WTC11 (cell line): ENCODE results near the gene VMAC. TPM values are rescaled to one million over a fixed set of nuclear protein-coding genes. Genes with fewer than 3 reads are reported as not detected.

ENCODE experiments used
- ATAC-seq: fragments of 200-7000 bp; cut with Tn5 transposase; 2 replicates; pipeline ENCODE4 v1.10.0; 2021; ENCODE audit warnings: mild to moderate bottlenecking, moderate library complexity
- CTCF ChIA-PET: fragments of 300-600 bp; sonication (Branson Sonifier 250); formaldehyde crosslinking; loops from one replicate; lab custom pipeline; 2021; ENCODE audit warnings: antibody characterized with exemption; lab: Charles Lee
- POLR2A ChIA-PET: fragments of 350-600 bp; sonication (Branson Sonifier 250); formaldehyde crosslinking; loops from one replicate; lab custom pipeline; 2021; ENCODE audit warnings: antibody characterized with exemption; lab: Charles Lee
- DNase-seq: peaks from one replicate; pipeline ENCODE4 v3.0.0; 2021; ENCODE audit warnings: low spot score
- H3K27ac Mint-ChIP-seq: 2 replicates; pipeline ENCODE4 v1.8.0; 2021; ENCODE audit warnings: mixed read lengths
- H3K27me3 Mint-ChIP-seq: 2 replicates; pipeline ENCODE4 v1.8.0; 2021; ENCODE audit warnings: low read depth, mild to moderate bottlenecking, moderate library complexity, mixed read lengths
- H3K36me3 Mint-ChIP-seq: 2 replicates; pipeline ENCODE4 v1.8.0; 2021; ENCODE audit warnings: mixed read lengths
- H3K4me1 Mint-ChIP-seq: 2 replicates; pipeline ENCODE4 v1.8.0; 2022; ENCODE audit warnings: mixed read lengths
- H3K4me3 Mint-ChIP-seq: 2 replicates; pipeline ENCODE4 v1.8.0; 2021; ENCODE audit warnings: mild to moderate bottlenecking, moderate library complexity, mixed read lengths
- H3K9me3 Mint-ChIP-seq: 2 replicates; pipeline ENCODE4 v1.8.0; 2021; ENCODE audit warnings: mixed read lengths
- ATF1 ChIP-seq: sonication (generic); formaldehyde crosslinking; IDR thresholded peaks from 2 replicates; pipeline ENCODE4 v1.8.1; 2023; ENCODE audit warnings: mild to moderate bottlenecking, moderate library complexity, missing genetic modification reagents
- CBFB ChIP-seq: sonication (generic); formaldehyde crosslinking; IDR thresholded peaks from 2 replicates; pipeline ENCODE4 v1.8.1; 2022; ENCODE audit warnings: mild to moderate bottlenecking, low read depth, missing genetic modification reagents
- EMX1 ChIP-seq: fragments of 250-450 bp; sonication (Bioruptor Pico); IDR thresholded peaks from 2 replicates; pipeline ENCODE4 v1.8.0; 2021; ENCODE audit warnings: mild to moderate bottlenecking
- FOXP1 ChIP-seq: sonication (generic); formaldehyde crosslinking; IDR thresholded peaks from 2 replicates; pipeline ENCODE4 v1.8.0; 2022; ENCODE audit warnings: missing genetic modification reagents, mild to moderate bottlenecking, moderate library complexity, borderline replicate concordance
- HMGA2 ChIP-seq: fragments of 250-450 bp; sonication (Bioruptor Pico); IDR thresholded peaks from 2 replicates; pipeline ENCODE4 v1.4.0; 2021; ENCODE audit warnings: mild to moderate bottlenecking, moderate library complexity
- JAZF1 ChIP-seq: fragments of 250-450 bp; sonication (Bioruptor Pico); IDR thresholded peaks from 2 replicates; pipeline ENCODE4 v1.9.0; 2021; ENCODE audit warnings: moderate library complexity, mild to moderate bottlenecking, inconsistent platforms
- KAT7 ChIP-seq: sonication (generic); formaldehyde crosslinking; IDR thresholded peaks from 2 replicates; pipeline ENCODE4 v1.8.1; 2023; ENCODE audit warnings: missing genetic modification reagents, mild to moderate bottlenecking, borderline replicate concordance
- NFE2L1 ChIP-seq: sonication (generic); formaldehyde crosslinking; IDR thresholded peaks from 2 replicates; pipeline ENCODE4 v1.8.1; 2023; ENCODE audit warnings: missing genetic modification reagents
- NR1H2 ChIP-seq: sonication (generic); formaldehyde crosslinking; IDR thresholded peaks from 2 replicates; pipeline ENCODE4 v1.9.0; 2021; ENCODE audit warnings: mild to moderate bottlenecking, moderate library complexity, missing genetic modification reagents
- OVOL2 ChIP-seq: fragments of 250-450 bp; sonication (Bioruptor Pico); IDR thresholded peaks from 2 replicates; pipeline ENCODE4 v1.9.0; 2021; ENCODE audit warnings: mild to moderate bottlenecking, borderline replicate concordance
- RELA ChIP-seq: sonication (generic); formaldehyde crosslinking; IDR thresholded peaks from 2 replicates; pipeline ENCODE4 v1.8.1; 2022; ENCODE audit warnings: missing genetic modification reagents, mild to moderate bottlenecking, borderline replicate concordance
- RORB ChIP-seq: fragments of 250-450 bp; sonication (Bioruptor Pico); IDR thresholded peaks from 2 replicates; pipeline ENCODE4 v1.9.0; 2021; ENCODE audit warnings: mild to moderate bottlenecking
- SP1 ChIP-seq: sonication (generic); formaldehyde crosslinking; conservative IDR thresholded peaks from 2 replicates; pipeline ENCODE4 v1.8.1; 2022; ENCODE audit warnings: missing genetic modification reagents
- TEAD1 ChIP-seq: sonication (generic); formaldehyde crosslinking; IDR thresholded peaks from 2 replicates; pipeline ENCODE4 v1.8.0; 2022; ENCODE audit warnings: mild to moderate bottlenecking, missing genetic modification reagents
- ZNF232 ChIP-seq: sonication (generic); formaldehyde crosslinking; IDR thresholded peaks from 2 replicates; pipeline ENCODE4 v1.8.0; 2022; ENCODE audit warnings: mild to moderate bottlenecking, missing genetic modification reagents
- ZNF396 ChIP-seq: fragments of 250-450 bp; sonication (Bioruptor Pico); IDR thresholded peaks from 2 replicates; pipeline ENCODE4 v1.8.0; 2021; ENCODE audit warnings: mild to moderate bottlenecking, moderate library complexity, borderline replicate concordance
- ZNF416 ChIP-seq: fragments of 250-450 bp; sonication (Bioruptor Pico); IDR thresholded peaks from 2 replicates; pipeline ENCODE4 v1.9.0; 2021; ENCODE audit warnings: mild to moderate bottlenecking, inconsistent platforms
- ZNF423 ChIP-seq: fragments of 250-450 bp; sonication (Bioruptor Pico); IDR thresholded peaks from 2 replicates; pipeline ENCODE4 v2.1.2; 2022; ENCODE audit warnings: mild to moderate bottlenecking, moderate library complexity
- ZNF671 ChIP-seq: fragments of 250-450 bp; sonication (Bioruptor Pico); IDR thresholded peaks from 2 replicates; pipeline ENCODE4 v1.8.0; 2021; ENCODE audit warnings: mild to moderate bottlenecking
- total RNA-seq: library from RNA; stranded (reverse); gene quantifications from 3 replicates; pipeline ENCODE4 v1.2.3, GENCODE V29; 2021
- TF ChIP-seq, protein P1 (sequence below): fragments of 250-450 bp; sonication (Bioruptor Pico); IDR thresholded peaks from 2 replicates; pipeline ENCODE4 v2.1.2; 2022; ENCODE audit warnings: mild to moderate bottlenecking, moderate library complexity
- TF ChIP-seq, protein P2 (sequence below): sonication (generic); formaldehyde crosslinking; IDR thresholded peaks from 2 replicates; pipeline ENCODE4 v1.8.1; 2022; ENCODE audit warnings: low read depth, missing genetic modification reagents, borderline replicate concordance
- TF ChIP-seq, protein P3 (sequence below): sonication (generic); formaldehyde crosslinking; IDR thresholded peaks from 2 replicates; pipeline ENCODE4 v1.8.0; 2023; ENCODE audit warnings: missing genetic modification reagents
- TF ChIP-seq, protein P4 (sequence below): sonication (generic); formaldehyde crosslinking; IDR thresholded peaks from 2 replicates; pipeline ENCODE4 v1.8.1; 2022; ENCODE audit warnings: missing genetic modification reagents, borderline replicate concordance
- TF ChIP-seq, protein P5 (sequence below): fragments of 250-450 bp; sonication (Bioruptor Pico); IDR thresholded peaks from 2 replicates; pipeline ENCODE4 v1.9.0; 2021; ENCODE audit warnings: mild to moderate bottlenecking
- TF ChIP-seq, protein P6 (sequence below): sonication (generic); formaldehyde crosslinking; IDR thresholded peaks from 2 replicates; pipeline ENCODE4 v1.8.1; 2023; ENCODE audit warnings: mild to moderate bottlenecking, missing genetic modification reagents, moderate library complexity

VMAC gene
- total RNA-seq, 1 experiment from 2014 or later = 2.5 TPM

DNA sequence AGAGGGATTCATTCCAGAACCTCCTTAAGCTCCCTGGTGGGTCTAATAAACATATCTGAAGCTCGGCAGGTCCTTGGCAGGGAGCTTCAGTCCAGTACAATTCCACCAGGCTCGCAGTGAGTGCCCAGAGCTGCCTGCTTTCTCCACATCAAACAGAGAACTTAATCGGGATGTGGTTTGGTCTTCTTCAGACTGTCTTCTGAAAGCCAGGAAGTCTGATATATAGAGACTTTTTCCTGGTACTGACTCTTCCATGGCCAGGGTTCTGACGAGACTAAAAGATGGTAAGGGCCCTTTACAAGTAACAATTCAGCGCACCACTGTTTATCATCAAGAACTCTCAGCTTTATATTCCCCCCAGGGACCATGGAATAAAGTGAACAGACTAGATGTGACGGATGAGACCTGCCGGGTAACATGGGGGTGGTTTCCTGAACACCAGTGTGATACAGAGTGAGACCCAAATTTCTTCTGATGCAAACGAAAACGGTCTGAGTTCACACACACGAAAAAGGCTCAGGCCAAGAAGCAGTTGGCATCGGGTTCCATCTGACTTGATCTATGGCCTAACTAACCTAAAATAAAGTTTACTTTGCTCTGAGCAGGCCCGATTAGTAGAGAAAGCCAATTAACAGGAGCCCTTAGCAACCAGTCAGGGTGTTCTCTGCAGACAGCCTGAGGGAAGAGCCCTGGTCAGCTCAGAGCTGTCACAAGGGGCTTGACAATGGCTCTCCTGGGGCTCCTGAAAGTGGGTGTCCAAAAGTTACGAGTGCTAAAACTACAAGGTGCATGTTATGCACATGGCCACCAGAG, 44.3 kb downstream of the VMAC start:
- peaks cover 69% of the 10 kb centered on the region for H3K4me1 Mint-ChIP-seq
- H3K27ac Mint-ChIP-seq = peak overlapping the region; percentile 42
- POLR2A ChIA-PET = interaction anchor here (0.6 kb wide), 2 partner anchors 11 to 1541 kb away, joined by 3 to 6 read pairs; no protein-coding TSS in a partner anchor

DNA sequence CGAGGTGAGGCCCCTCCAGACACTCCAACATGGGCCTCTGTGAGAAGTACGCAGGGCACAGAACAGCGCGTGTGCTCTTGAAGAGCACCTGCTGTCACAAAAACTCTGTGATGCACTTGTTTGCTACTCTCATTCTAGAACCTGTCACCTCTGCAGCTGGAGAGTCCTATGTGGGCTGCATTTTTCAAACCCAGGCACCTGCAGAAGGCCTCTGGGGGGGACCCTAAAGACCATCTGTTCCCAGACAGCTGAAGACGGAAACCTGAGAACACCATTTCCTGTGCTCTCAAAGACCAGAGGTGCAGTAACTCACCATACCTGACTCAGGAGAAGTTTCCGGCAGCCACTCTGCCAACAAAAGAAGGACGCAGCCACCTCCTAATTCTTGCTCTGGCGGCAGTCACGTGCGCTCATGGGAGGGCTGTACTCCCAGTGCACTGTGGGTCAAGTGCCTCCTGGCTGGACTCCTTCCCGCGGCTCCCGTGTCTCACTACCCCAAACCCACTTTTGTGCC, 45.2 kb downstream of the VMAC start:
- Mint-ChIP-seq H3K27ac (peak overlapping the region; percentile 53), H3K27me3 (no peaks in the 10 kb centered on the region; the same call in 1 of the 2 replicates)

More for the DNA sequence above, 44.3 kb downstream of the VMAC start:
- TF ChIP-seq TEAD1 (CRISPR knock-in tag) (no peak), JAZF1 (CRISPR knock-in tag) (no peak), ZNF671 (CRISPR knock-in tag) (no peak), ZNF396 (no peak), ZNF232 (CRISPR knock-in tag) (no peak), KAT7 (no peak), ATF1 (no peak), CBFB (CRISPR knock-in tag) (no peak), HMGA2 (CRISPR knock-in tag) (no peak), ZNF416 (CRISPR knock-in tag) (no peak), EMX1 (CRISPR knock-in tag) (no peak), ZNF423 (no peak), RORB (CRISPR knock-in tag) (no peak), OVOL2 (CRISPR knock-in tag) (no peak)
- TF ChIP-seq, protein P1, sequence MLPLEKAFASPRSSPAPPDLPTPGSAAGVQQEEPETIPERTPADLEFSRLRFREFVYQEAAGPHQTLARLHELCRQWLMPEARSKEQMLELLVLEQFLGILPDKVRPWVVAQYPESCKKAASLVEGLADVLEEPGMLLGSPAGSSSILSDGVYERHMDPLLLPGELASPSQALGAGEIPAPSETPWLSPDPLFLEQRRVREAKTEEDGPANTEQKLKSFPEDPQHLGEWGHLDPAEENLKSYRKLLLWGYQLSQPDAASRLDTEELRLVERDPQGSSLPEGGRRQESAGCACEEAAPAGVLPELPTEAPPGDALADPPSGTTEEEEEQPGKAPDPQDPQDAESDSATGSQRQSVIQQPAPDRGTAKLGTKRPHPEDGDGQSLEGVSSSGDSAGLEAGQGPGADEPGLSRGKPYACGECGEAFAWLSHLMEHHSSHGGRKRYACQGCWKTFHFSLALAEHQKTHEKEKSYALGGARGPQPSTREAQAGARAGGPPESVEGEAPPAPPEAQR (CRISPR knock-in tag) = no peak
- TF ChIP-seq, protein P2, sequence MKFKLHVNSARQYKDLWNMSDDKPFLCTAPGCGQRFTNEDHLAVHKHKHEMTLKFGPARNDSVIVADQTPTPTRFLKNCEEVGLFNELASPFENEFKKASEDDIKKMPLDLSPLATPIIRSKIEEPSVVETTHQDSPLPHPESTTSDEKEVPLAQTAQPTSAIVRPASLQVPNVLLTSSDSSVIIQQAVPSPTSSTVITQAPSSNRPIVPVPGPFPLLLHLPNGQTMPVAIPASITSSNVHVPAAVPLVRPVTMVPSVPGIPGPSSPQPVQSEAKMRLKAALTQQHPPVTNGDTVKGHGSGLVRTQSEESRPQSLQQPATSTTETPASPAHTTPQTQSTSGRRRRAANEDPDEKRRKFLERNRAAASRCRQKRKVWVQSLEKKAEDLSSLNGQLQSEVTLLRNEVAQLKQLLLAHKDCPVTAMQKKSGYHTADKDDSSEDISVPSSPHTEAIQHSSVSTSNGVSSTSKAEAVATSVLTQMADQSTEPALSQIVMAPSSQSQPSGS (CRISPR knock-in tag) = no peak
- TF ChIP-seq, protein P3, sequence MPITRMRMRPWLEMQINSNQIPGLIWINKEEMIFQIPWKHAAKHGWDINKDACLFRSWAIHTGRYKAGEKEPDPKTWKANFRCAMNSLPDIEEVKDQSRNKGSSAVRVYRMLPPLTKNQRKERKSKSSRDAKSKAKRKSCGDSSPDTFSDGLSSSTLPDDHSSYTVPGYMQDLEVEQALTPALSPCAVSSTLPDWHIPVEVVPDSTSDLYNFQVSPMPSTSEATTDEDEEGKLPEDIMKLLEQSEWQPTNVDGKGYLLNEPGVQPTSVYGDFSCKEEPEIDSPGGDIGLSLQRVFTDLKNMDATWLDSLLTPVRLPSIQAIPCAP (CRISPR knock-in tag) = no peak
- TF ChIP-seq, all 79 proteins: peak for 0
- ATAC-seq = no peak
- Mint-ChIP-seq H3K36me3 (peaks cover 6% of the 10 kb centered on the region; the same call in 1 of the 2 replicates), H3K4me3 (no peak overlapping the region), H3K27me3 (no peaks in the 10 kb centered on the region; the same call in 1 of the 2 replicates), H3K9me3 (no peaks in the 10 kb centered on the region)
- CTCF ChIA-PET = interaction anchor here (1.0 to 9.0 kb wide), 6 partner anchors 19 to 145 kb away, joined by 3 to 95 read pairs (median 6); no protein-coding TSS in a partner anchor
- no peak for DNase-seq

More for the DNA sequence above, 45.2 kb downstream of the VMAC start:
- DNase-seq = no peak
- TF ChIP-seq, protein P4, sequence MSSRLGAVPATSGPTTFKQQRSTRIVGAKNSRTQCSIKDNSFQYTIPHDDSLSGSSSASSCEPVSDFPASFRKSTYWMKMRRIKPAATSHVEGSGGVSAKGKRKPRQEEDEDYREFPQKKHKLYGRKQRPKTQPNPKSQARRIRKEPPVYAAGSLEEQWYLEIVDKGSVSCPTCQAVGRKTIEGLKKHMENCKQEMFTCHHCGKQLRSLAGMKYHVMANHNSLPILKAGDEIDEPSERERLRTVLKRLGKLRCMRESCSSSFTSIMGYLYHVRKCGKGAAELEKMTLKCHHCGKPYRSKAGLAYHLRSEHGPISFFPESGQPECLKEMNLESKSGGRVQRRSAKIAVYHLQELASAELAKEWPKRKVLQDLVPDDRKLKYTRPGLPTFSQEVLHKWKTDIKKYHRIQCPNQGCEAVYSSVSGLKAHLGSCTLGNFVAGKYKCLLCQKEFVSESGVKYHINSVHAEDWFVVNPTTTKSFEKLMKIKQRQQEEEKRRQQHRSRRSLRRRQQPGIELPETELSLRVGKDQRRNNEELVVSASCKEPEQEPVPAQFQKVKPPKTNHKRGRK (CRISPR knock-in tag) = no peak
- TF ChIP-seq, protein P2 (CRISPR knock-in tag) = no peak
- TF ChIP-seq EMX1 (CRISPR knock-in tag) (no peak), SP1 (CRISPR knock-in tag) (no peak), NR1H2 (CRISPR knock-in tag) (no peak), ATF1 (no peak), RELA (CRISPR knock-in tag) (no peak), NFE2L1 (no peak), FOXP1 (no peak)
- TF ChIP-seq, protein P5, sequence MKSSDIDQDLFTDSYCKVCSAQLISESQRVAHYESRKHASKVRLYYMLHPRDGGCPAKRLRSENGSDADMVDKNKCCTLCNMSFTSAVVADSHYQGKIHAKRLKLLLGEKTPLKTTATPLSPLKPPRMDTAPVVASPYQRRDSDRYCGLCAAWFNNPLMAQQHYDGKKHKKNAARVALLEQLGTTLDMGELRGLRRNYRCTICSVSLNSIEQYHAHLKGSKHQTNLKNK (CRISPR knock-in tag) = no peak
- TF ChIP-seq, protein P1 (CRISPR knock-in tag) = no peak
- TF ChIP-seq, protein P6, sequence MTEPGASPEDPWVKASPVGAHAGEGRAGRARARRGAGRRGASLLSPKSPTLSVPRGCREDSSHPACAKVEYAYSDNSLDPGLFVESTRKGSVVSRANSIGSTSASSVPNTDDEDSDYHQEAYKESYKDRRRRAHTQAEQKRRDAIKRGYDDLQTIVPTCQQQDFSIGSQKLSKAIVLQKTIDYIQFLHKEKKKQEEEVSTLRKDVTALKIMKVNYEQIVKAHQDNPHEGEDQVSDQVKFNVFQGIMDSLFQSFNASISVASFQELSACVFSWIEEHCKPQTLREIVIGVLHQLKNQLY (CRISPR knock-in tag) = no peak
- Mint-ChIP-seq H3K4me3 (no peak overlapping the region; the same call in 1 of the 2 replicates), H3K36me3 (peaks cover 6% of the 10 kb centered on the region; the same call in 1 of the 2 replicates), H3K4me1 (peaks cover 78% of the 10 kb centered on the region), H3K9me3 (no peaks in the 10 kb centered on the region)
- no peak for ATAC-seq
- CTCF ChIA-PET = interaction anchor here (1.3 to 9.0 kb wide), 4 partner anchors 18 to 146 kb away, joined by 3 to 95 read pairs (median 19); no protein-coding TSS in a partner anchor
- POLR2A ChIA-PET = no interaction called here
